ENCODE data around the gene NELL2.

NELL2 gene

GRCh38 chr12:44777044-44777443, 99.1 kb downstream of the NELL2 start:
- no peak overlapping the region for H3K4me3 ChIP-seq (ENCODE audit: low read depth, low read length)
- no peak for TF ChIP-seq CTCF (IDR thresholded peaks at IDR 0.05; ENCODE audit: low read depth, low read length)

GRCh38 chr12:44775901-44776300, 100.2 kb downstream of the NELL2 start:
- TF ChIP-seq CTCF (IDR thresholded peaks at IDR 0.05; ENCODE audit: low read depth, low read length): no peak
- H3K4me3 ChIP-seq (ENCODE audit: low read depth, low read length): no peak overlapping the region

- peak; percentile 12; the same call in 1 of the 2 replicates for TF ChIP-seq CTCF (IDR thresholded peaks at IDR 0.05; ENCODE audit: low read depth, low read length)
- H3K4me3 ChIP-seq (ENCODE audit: low read depth, low read length): no peak overlapping the region
Observed at GRCh38 chr12:44774815-44775411, 101.2 kb downstream of the NELL2 start.

GRCh38 chr12:44771485-44772021, 104.6 kb downstream of the NELL2 start:
- no peak overlapping the region for H3K4me3 ChIP-seq (ENCODE audit: low read depth, low read length)
- TF ChIP-seq CTCF (IDR thresholded peaks at IDR 0.05; ENCODE audit: low read depth, low read length): no peak

GRCh38 chr12:44765796-44766195, 110.3 kb downstream of the NELL2 start:
- H3K4me3 ChIP-seq (ENCODE audit: low read depth, low read length): no peak overlapping the region
- TF ChIP-seq CTCF (IDR thresholded peaks at IDR 0.05; ENCODE audit: low read depth, low read length): no peak

- no peak for TF ChIP-seq CTCF (IDR thresholded peaks at IDR 0.05; ENCODE audit: low read depth, low read length)
- no peak overlapping the region for H3K4me3 ChIP-seq (ENCODE audit: low read depth, low read length)
Observed at GRCh38 chr12:44763021-44763420, 113.1 kb downstream of the NELL2 start.

- TF ChIP-seq CTCF (IDR thresholded peaks at IDR 0.05; ENCODE audit: low read depth, low read length): no peak
- H3K4me3 ChIP-seq (ENCODE audit: low read depth, low read length): no peak overlapping the region
Observed at GRCh38 chr12:44759289-44759688, 116.8 kb downstream of the NELL2 start.
